ENCODE measurements around the gene DCHS1. TPM values are rescaled to one million over a fixed set of nuclear protein-coding genes. Genes with fewer than 3 reads are reported as not detected.

Gene DCHS1
- total RNA-seq, 4 donors from 2014 or later, result 5.5 to 17.7 (median 14.0) TPM

DNA sequence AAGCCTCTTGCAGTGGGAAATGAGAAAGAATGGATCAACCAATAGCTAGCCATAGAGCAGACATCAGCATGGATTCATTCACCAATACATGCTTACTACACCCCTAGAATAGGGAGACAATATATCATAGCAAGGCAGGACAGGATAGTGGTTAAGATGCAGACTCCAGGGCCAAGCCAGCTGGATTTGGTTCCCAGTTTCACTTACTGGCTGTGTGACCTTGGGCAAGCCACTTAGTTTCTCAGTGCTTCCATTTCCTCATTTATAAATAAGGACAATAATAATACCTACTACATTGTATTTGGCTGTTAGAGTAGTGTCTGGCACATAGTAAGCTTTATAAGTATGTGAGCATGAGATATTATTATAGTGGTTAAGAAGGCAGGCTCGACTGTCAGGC is 7.1 kb downstream of the DCHS1 start:
- Histone ChIP-seq H3K4me1 (peaks cover 20 to 31% (median 23%) of the 10 kb centered on the region in 4 donors), H3K27me3 (no peaks in the 10 kb centered on the region), H3K36me3 (no peaks in the 10 kb centered on the region), H3K27ac (peak overlapping the region; percentile 70 to 79 (median 72)), H3K9me3 (no peaks in the 10 kb centered on the region), H3K4me3 (no peak overlapping the region)
- in situ Hi-C loops (cut with MboI; ENCODE audit: low pct_ligation_motif_present in 1 of 4, low pct_unique_long_range_greater_than_20kb in 1 of 4, low sequenced_read_pairs in 3 of 4) (no loop called here), intact Hi-C loops (cut with DNase I; ENCODE audit: low total_unique reads) (no loop called here)
- DNase-seq, result no peak
- 56 to 71% methylated on average over 1 of the region's 1 CpG for WGBS, 2 donors (ENCODE audit: low coverage in 1 of 2)
- TF ChIP-seq EP300 (IDR thresholded peaks at IDR 0.05; ENCODE audit: low read depth) (no peak), POLR2A (IDR thresholded peaks at IDR 0.05) (no peak), POLR2AphosphoS5 (IDR thresholded peaks at IDR 0.05) (no peak)
- TF ChIP-seq, protein P1, sequence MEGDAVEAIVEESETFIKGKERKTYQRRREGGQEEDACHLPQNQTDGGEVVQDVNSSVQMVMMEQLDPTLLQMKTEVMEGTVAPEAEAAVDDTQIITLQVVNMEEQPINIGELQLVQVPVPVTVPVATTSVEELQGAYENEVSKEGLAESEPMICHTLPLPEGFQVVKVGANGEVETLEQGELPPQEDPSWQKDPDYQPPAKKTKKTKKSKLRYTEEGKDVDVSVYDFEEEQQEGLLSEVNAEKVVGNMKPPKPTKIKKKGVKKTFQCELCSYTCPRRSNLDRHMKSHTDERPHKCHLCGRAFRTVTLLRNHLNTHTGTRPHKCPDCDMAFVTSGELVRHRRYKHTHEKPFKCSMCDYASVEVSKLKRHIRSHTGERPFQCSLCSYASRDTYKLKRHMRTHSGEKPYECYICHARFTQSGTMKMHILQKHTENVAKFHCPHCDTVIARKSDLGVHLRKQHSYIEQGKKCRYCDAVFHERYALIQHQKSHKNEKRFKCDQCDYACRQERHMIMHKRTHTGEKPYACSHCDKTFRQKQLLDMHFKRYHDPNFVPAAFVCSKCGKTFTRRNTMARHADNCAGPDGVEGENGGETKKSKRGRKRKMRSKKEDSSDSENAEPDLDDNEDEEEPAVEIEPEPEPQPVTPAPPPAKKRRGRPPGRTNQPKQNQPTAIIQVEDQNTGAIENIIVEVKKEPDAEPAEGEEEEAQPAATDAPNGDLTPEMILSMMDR (IDR thresholded peaks at IDR 0.05), result no peak

DNA sequence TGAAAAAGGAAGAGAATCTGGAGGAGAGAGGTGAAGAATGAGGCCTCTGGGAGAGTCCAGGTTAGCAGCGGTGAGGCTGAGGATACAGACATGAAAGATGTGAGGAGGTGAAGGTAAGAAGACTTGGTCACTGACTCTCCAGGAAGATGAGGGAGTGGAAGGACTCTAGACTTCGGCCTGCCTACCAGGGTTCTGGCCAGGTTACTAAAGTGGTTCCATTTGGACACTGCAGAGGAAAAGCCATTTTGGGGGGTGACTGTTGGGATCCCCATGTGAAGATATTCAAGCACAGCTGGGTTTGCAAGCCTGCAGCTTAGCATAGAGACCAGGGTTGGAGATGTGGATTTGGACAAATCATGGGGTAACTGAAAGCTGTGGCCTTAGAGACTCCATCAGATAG is 7.8 kb downstream of the DCHS1 start:
- TF ChIP-seq EP300 (IDR thresholded peaks at IDR 0.05; ENCODE audit: low read depth) (no peak), POLR2A (IDR thresholded peaks at IDR 0.05) (no peak), POLR2AphosphoS5 (IDR thresholded peaks at IDR 0.05) (no peak)
- TF ChIP-seq, protein P1 (IDR thresholded peaks at IDR 0.05), result no peak
- no peak overlapping the region for H3K4me3 ChIP-seq
- in situ Hi-C loops (cut with MboI; ENCODE audit: low pct_ligation_motif_present in 1 of 4, low pct_unique_long_range_greater_than_20kb in 1 of 4, low sequenced_read_pairs in 3 of 4) (no loop called here), intact Hi-C loops (cut with DNase I; ENCODE audit: low total_unique reads) (no loop called here)
- WGBS, 2 donors (ENCODE audit: low coverage in 1 of 2), result 96 to 100% methylated on average over 2 of the region's 2 CpGs
- H3K27me3 ChIP-seq, result no peaks in the 10 kb centered on the region
- no peak for DNase-seq
- no peaks in the 10 kb centered on the region for H3K9me3 ChIP-seq
- H3K4me1 ChIP-seq, result peaks cover 20 to 31% (median 23%) of the 10 kb centered on the region in 4 donors
- H3K36me3 ChIP-seq, result no peaks in the 10 kb centered on the region
- H3K27ac ChIP-seq, result peak overlapping the region; percentile 70 to 79 (median 72)

DNA sequence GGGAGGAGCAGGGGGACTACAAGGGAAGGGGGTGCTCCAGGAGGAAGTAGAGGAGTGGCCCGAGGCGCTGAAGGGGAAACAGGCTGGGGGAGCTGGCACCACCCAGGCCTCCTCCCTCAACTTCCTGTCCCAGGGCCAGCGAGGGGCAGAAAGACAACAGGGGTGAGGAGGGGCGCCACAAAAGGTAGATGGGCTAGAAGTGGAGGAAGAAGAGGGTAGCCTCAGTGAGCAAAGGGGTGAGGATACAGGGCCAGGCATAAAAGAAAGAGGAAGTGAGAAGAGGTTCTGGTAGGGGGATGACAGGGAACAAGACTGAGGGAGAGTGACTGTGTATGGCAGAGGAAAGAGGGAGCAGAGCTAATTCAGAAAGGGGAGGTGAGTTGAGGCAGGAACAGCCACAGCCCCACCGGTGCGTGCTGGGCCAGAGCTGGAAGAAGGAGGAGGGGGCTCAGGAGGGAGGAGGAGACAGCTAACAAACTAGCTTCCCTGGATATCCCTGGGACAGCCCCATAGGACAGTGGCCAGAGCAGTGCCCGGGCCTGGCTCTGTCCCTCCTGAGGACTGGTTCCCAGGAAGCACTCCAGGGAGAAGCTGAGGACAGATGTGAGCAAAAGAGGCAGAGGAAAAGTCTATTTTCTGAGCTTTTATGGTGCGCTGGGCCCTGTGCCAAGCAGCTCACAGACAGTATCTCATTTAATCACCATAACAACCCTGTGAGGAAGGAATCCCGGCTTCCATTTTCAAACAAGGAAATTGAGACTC is 8.5 kb downstream of the DCHS1 start:
- intact Hi-C loops (cut with DNase I; ENCODE audit: low total_unique reads), result no loop called here
- DNase-seq, result no peak
- WGBS, 2 donors (ENCODE audit: low coverage in 1 of 2), result 38 to 40% methylated on average over 5 to 9 of the region's 9 CpGs
- H3K4me1 ChIP-seq, result peaks cover 20 to 31% (median 23%) of the 10 kb centered on the region in 4 donors
- TF ChIP-seq EP300 (IDR thresholded peaks at IDR 0.05; ENCODE audit: low read depth) (no peak), POLR2AphosphoS5 (IDR thresholded peaks at IDR 0.05) (no peak), POLR2A (IDR thresholded peaks at IDR 0.05) (no peak)
- TF ChIP-seq, protein P1 (IDR thresholded peaks at IDR 0.05), result no peak
- H3K36me3 ChIP-seq, result no peaks in the 10 kb centered on the region
- no peaks in the 10 kb centered on the region for H3K9me3 ChIP-seq
- no peak overlapping the region for H3K4me3 ChIP-seq
- in situ Hi-C loops (cut with MboI; ENCODE audit: low pct_ligation_motif_present in 1 of 4, low pct_unique_long_range_greater_than_20kb in 1 of 4, low sequenced_read_pairs in 3 of 4), result no loop called here
- peak overlapping the region; percentile 70 to 79 (median 72) for H3K27ac ChIP-seq
- H3K27me3 ChIP-seq, result no peaks in the 10 kb centered on the region

GRCh38 chr11:6646576-6646917 is 9.1 kb downstream of the DCHS1 start:
- no peaks in the 10 kb centered on the region for H3K36me3 ChIP-seq
- H3K9me3 ChIP-seq, result no peaks in the 10 kb centered on the region
- H3K4me3 ChIP-seq, result no peak overlapping the region
- no peaks in the 10 kb centered on the region for H3K27me3 ChIP-seq
- 51 to 55% methylated on average over 2 to 3 of the region's 3 CpGs for WGBS, 2 donors (ENCODE audit: low coverage in 1 of 2)
- H3K27ac ChIP-seq, result peak overlapping the region; percentile 70 to 79 (median 72)
- no peak for DNase-seq
- intact Hi-C loops (cut with DNase I; ENCODE audit: low total_unique reads), result no loop called here
- H3K4me1 ChIP-seq, result peaks cover 20 to 31% (median 23%) of the 10 kb centered on the region in 4 donors
- in situ Hi-C loops (cut with MboI; ENCODE audit: low pct_ligation_motif_present in 1 of 4, low pct_unique_long_range_greater_than_20kb in 1 of 4, low sequenced_read_pairs in 3 of 4), result no loop called here
- TF ChIP-seq POLR2A (IDR thresholded peaks at IDR 0.05) (no peak), POLR2AphosphoS5 (IDR thresholded peaks at IDR 0.05) (no peak), EP300 (IDR thresholded peaks at IDR 0.05; ENCODE audit: low read depth) (no peak)
- TF ChIP-seq, protein P1 (IDR thresholded peaks at IDR 0.05), result no peak
